Nephron progenitor cell (in vitro differentiated cells): ENCODE results near the gene NAA80.

ENCODE experiments used
- DNase-seq: peaks from one replicate; pipeline ENCODE4 v3.0.0; 2021
- H3K27ac Mint-ChIP-seq: 2 replicates; pipeline ENCODE4 v1.8.0; 2021; ENCODE audit warnings: mild to moderate bottlenecking, moderate library complexity, mixed read lengths
- H3K27me3 Mint-ChIP-seq: 2 replicates; pipeline ENCODE4 v1.8.0; 2021; ENCODE audit warnings: mild to moderate bottlenecking, low read depth, mixed read lengths; ENCODE audit not compliant: poor library complexity
- H3K36me3 Mint-ChIP-seq: 2 replicates; pipeline ENCODE4 v1.8.0; 2021; ENCODE audit warnings: low read depth, mixed read lengths
- H3K4me1 Mint-ChIP-seq: 2 replicates; pipeline ENCODE4 v1.8.0; 2021; ENCODE audit warnings: mixed read lengths
- H3K4me3 Mint-ChIP-seq: 2 replicates; pipeline ENCODE4 v1.8.0; 2021; ENCODE audit warnings: mild to moderate bottlenecking, moderate library complexity, mixed read lengths
- H3K9me3 Mint-ChIP-seq: 2 replicates; pipeline ENCODE4 v1.8.0; 2021; ENCODE audit warnings: mild to moderate bottlenecking, moderate library complexity, mixed read lengths
- CTCF ChIP-seq: fragments of 200-600 bp; sonication (generic); IDR thresholded peaks from 2 replicates; pipeline ENCODE4 v1.5.0; 2021; ENCODE audit warnings: antibody characterized with exemption

NAA80 gene

GRCh38 chr3:50298836-50299637, at the start of gene NAA80, which contains the start of gene HYAL3:
Gene NAA80 (minus strand): TSS chr3:50299405. CDS start chr3:50297463, 1,942 bp downstream.
Gene HYAL3 (minus strand): TSS chr3:50299405. CDS start chr3:50295602, 3,803 bp downstream.
- H3K4me3 Mint-ChIP-seq: peak within 1 kb of the TSS; percentile 96
- H3K36me3 Mint-ChIP-seq: no peaks in the 10 kb centered on the region
- no peaks in the 10 kb centered on the region for H3K9me3 Mint-ChIP-seq
- H3K4me1 Mint-ChIP-seq: peaks cover 29% of the 10 kb centered on the region
- TF ChIP-seq CTCF: peak; percentile 26
- peaks cover 5% of the 10 kb centered on the region for H3K27me3 Mint-ChIP-seq
- H3K27ac Mint-ChIP-seq: peak within 1 kb of the TSS; percentile 95
- DNase-seq: peak; percentile 99

GRCh38 chr3:50347187-50347813, 48.1 kb upstream of the NAA80 start:
- Mint-ChIP-seq H3K36me3 (peaks cover 7% of the 10 kb centered on the region), H3K4me3 (peak overlapping the region; percentile 30), H3K27ac (no peak overlapping the region), H3K4me1 (peaks cover 25% of the 10 kb centered on the region), H3K9me3 (peaks cover 4% of the 10 kb centered on the region), H3K27me3 (peaks cover 46% of the 10 kb centered on the region)
- DNase-seq: peak; percentile 73
- peak; percentile 61 for TF ChIP-seq CTCF

DNA sequence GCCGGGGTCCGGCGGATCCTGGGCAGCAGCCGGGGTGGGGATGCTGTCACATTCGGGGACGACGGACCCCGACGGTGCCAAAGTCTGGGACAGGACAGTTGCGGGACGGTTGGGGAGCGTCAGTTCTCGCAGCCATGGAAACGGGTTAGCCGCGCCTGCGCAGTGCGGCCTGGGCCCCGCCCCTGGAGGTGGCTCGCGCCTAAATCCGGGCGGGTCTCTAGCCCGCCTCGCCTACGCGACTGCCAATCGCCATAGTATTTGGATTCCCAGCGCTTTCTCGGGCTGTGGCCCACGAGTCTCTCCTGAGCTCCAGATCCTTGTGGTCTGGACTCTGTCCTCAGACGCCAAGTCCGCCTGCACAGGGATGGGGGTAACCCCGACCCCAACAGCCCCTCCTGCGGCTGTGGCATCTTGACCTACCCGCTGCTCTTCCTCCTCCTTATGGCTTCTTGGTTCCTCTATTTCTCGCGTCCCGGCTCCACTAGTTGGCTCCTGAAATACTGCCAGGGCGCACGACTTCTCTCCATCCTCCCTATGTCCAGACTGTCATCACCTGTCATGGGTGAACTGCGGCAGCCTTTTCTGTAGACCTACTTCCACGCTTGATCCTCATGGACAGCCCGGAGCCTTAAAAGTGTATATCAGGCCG, 46.5 kb upstream of the NAA80 start, which contains the start of gene ZMYND10:
TSS of gene ZMYND10 (minus strand) at position 147 of the 649 bp plus-strand sequence. CDS start 153 bp downstream, outside the sequence.
- Mint-ChIP-seq H3K4me3 (peak within 1 kb of the TSS; percentile 82), H3K4me1 (peaks cover 16% of the 10 kb centered on the region), H3K9me3 (peaks cover 4% of the 10 kb centered on the region), H3K27me3 (peaks cover 62% of the 10 kb centered on the region), H3K36me3 (peaks cover 7% of the 10 kb centered on the region), H3K27ac (no peak within 1 kb of the TSS)
- DNase-seq: peak; percentile 82
- no peak for TF ChIP-seq CTCF

DNA sequence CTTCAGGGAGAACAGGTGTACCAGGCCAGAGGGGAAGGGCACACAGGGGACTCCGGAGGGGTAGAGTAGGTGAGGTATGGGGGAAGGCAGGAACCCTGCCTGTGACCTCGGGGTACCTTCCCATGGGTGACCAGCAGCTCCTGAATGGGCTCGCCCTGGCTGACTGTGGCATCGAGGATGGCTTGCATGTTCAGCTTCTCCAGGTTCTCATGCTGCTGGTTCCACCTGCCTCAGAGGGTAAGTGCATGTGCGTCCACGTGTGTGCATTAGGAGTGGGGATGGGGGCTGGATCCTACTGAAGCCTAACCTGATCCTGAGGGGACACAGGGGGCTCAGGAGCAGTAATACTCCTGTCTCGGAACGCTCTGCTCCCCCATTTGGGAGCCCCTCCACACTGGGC, 45.8 kb upstream of the NAA80 start:
- no peak for TF ChIP-seq CTCF
- H3K27me3 Mint-ChIP-seq: peaks cover 69% of the 10 kb centered on the region
- no peak for DNase-seq
- H3K4me1 Mint-ChIP-seq: peaks cover 11% of the 10 kb centered on the region
- peaks cover 7% of the 10 kb centered on the region for H3K36me3 Mint-ChIP-seq
- no peak overlapping the region for H3K27ac Mint-ChIP-seq
- peaks cover 4% of the 10 kb centered on the region for H3K9me3 Mint-ChIP-seq
- H3K4me3 Mint-ChIP-seq: peak overlapping the region; percentile 82

GRCh38 chr3:50342813-50343633, 43.8 kb upstream of the NAA80 start:
- no peak overlapping the region for H3K27ac Mint-ChIP-seq
- peaks cover 89% of the 10 kb centered on the region for H3K27me3 Mint-ChIP-seq
- H3K36me3 Mint-ChIP-seq: peaks cover 1% of the 10 kb centered on the region
- peaks cover 4% of the 10 kb centered on the region for H3K9me3 Mint-ChIP-seq
- no peak for TF ChIP-seq CTCF
- no peak overlapping the region for H3K4me3 Mint-ChIP-seq
- peaks cover 27% of the 10 kb centered on the region for H3K4me1 Mint-ChIP-seq
- no peak for DNase-seq
